Endothelial cell of umbilical vein (primary cell): ENCODE measurements around the gene TEX53. TPM values are rescaled to one million over a fixed set of nuclear protein-coding genes. Genes with fewer than 3 reads are reported as not detected.

Experiments
- BruUV-seq: library from RNA; stranded (reverse); fragments of 400-500 nt; replicated peaks from 2 replicates; lab custom pipeline; 2021; lab: Mats Ljungman, UMichigan
- CTCF ChIA-PET: fragments of 300-600, 350-600 bp; sonication (Branson Sonifier 250); formaldehyde crosslinking; loops from one replicate; lab custom pipeline; 2021; ENCODE audit warnings: antibody characterized with exemption, inconsistent platforms; lab: Charles Lee
- POLR2A ChIA-PET: fragments of 300-600, 350-600 bp; sonication (Branson Sonifier 250); formaldehyde crosslinking; loops from one replicate; lab custom pipeline; 2021; ENCODE audit warnings: antibody characterized with exemption, inconsistent platforms; lab: Charles Lee
- DNase-seq: peaks from one replicate; pipeline ENCODE4 v3.0.0-alpha.2; 2011; ENCODE audit warnings: low read depth, low spot score
- FAIRE-seq: peaks from 2 replicates; lab custom pipeline; 2011; peaks lifted over from hg19 to GRCh38; lab: Jason Lieb, UNC
- H2AFZ ChIP-seq: 2 replicates; pipeline ENCODE4 v1.6.0; 2012; ENCODE audit warnings: low read depth, low read length, control low read depth, inconsistent platforms
- H3K27ac ChIP-seq: 2 replicates; pipeline ENCODE4 v1.5.1; 2011; ENCODE audit warnings: low read depth, mild to moderate bottlenecking, control low read depth, low read length, moderate library complexity; ENCODE audit not compliant: insufficient read depth
- H3K27me3 ChIP-seq, 2 experiments: 2 replicates each; pipeline versions ENCODE4 v1.6.0 to v1.6.1; 2011; ENCODE audit warnings: low read length in 2 of 2, mixed read lengths in 1 of 2; ENCODE audit not compliant: control insufficient read depth in 2 of 2, insufficient read depth in 2 of 2
- H3K36me3 ChIP-seq, 2 experiments: 2 replicates in 1 of 2; 3 replicates in 1 of 2; pipeline ENCODE4 v1.5.1; 2011; ENCODE audit warnings: low read length in 2 of 2, mild to moderate bottlenecking in 1 of 2, moderate library complexity in 1 of 2; ENCODE audit not compliant: control insufficient read depth in 2 of 2, insufficient read depth in 2 of 2; ENCODE audit errors: extremely low read depth in 1 of 2
- H3K4me1 ChIP-seq: 3 replicates; pipeline ENCODE4 v1.5.1; 2011; ENCODE audit warnings: mild to moderate bottlenecking, low read length; ENCODE audit not compliant: control insufficient read depth, insufficient read depth; ENCODE audit errors: extremely low read depth
- H3K4me2 ChIP-seq: 2 replicates; pipeline ENCODE4 v1.6.1; 2011; ENCODE audit warnings: low read length, control low read depth, mixed read lengths; ENCODE audit not compliant: insufficient read depth
- H3K4me3 ChIP-seq, 3 experiments: fragments of 200-600 bp in 1 of 3; sonication (generic), shearing (Covaris generic) in 1 of 3; replicated peaks in 1 of 3; 2 replicates each; pipeline ENCODE4 v1.5.1; 2011 to 2016; ENCODE audit warnings: control low read depth in 3 of 3, low read length in 3 of 3, mild to moderate bottlenecking in 2 of 3, inconsistent platforms in 1 of 3, low read depth in 1 of 3, moderate library complexity in 1 of 3; ENCODE audit not compliant: insufficient read depth in 1 of 3
- H3K79me2 ChIP-seq: 2 replicates; pipeline ENCODE4 v1.6.0; 2012; ENCODE audit warnings: low read length, inconsistent platforms; ENCODE audit not compliant: control insufficient read depth, insufficient read depth
- H3K9ac ChIP-seq: replicated peaks from 2 replicates; pipeline ENCODE3; 2011; ENCODE audit warnings: low read length, control low read depth; ENCODE audit not compliant: insufficient read depth; ENCODE audit errors: extremely low read depth
- H3K9me1 ChIP-seq: replicated peaks from 3 replicates; pipeline ENCODE4 v1.6.0; 2011; ENCODE audit warnings: mild to moderate bottlenecking, low read length; ENCODE audit not compliant: control insufficient read depth, insufficient read depth; ENCODE audit errors: extremely low read depth
- H3K9me3 ChIP-seq: replicated peaks from 2 replicates; pipeline ENCODE4 v1.5.1; 2012; ENCODE audit warnings: low read length, inconsistent platforms; ENCODE audit not compliant: control insufficient read depth, insufficient read depth
- H4K20me1 ChIP-seq: replicated peaks from 2 replicates; pipeline ENCODE3; 2011; ENCODE audit warnings: mild to moderate bottlenecking, low read length; ENCODE audit not compliant: control insufficient read depth, insufficient read depth; ENCODE audit errors: extremely low read depth
- CTCF ChIP-seq, 2 donors: IDR thresholded peaks; 1 replicate in 1 of 2; 2 replicates in 1 of 2; pipeline ENCODE4 v1.5.1; 2011; ENCODE audit warnings: low read length in 2 of 2, mild to moderate bottlenecking in 2 of 2, moderate library complexity in 2 of 2, control low read depth in 1 of 2, inconsistent platforms in 1 of 2, low read depth in 1 of 2; ENCODE audit not compliant: insufficient read depth in 1 of 2; ENCODE audit errors: extremely low read depth in 1 of 2
- EZH2 ChIP-seq: IDR thresholded peaks from 2 replicates; pipeline ENCODE4 v1.6.1; 2012; ENCODE audit warnings: borderline replicate concordance, low read depth, mild to moderate bottlenecking, moderate library complexity, low read length, inconsistent platforms; ENCODE audit not compliant: severe bottlenecking
- FOS ChIP-seq: IDR thresholded peaks from 2 replicates; pipeline ENCODE4 v1.6.1; 2011; ENCODE audit warnings: mild to moderate bottlenecking, low read length, moderate library complexity, borderline replicate concordance; ENCODE audit not compliant: insufficient read depth
- GATA2 ChIP-seq: IDR thresholded peaks from 2 replicates; pipeline ENCODE4 v1.7.0; 2011; ENCODE audit warnings: low read depth, mild to moderate bottlenecking, moderate library complexity, mixed read lengths, low read length; ENCODE audit not compliant: insufficient read length, insufficient read depth
- JUN ChIP-seq: IDR thresholded peaks from 2 replicates; pipeline ENCODE4 v1.6.1; 2011; ENCODE audit warnings: borderline replicate concordance, low read depth; ENCODE audit not compliant: insufficient read length, insufficient read depth
- MYC ChIP-seq: IDR thresholded peaks from one replicate; pipeline ENCODE4 v1.6.1; 2011; ENCODE audit warnings: mild to moderate bottlenecking, low read depth, low read length
- POLR2A ChIP-seq: IDR thresholded peaks from 2 replicates; pipeline ENCODE4 v1.6.1; 2012; ENCODE audit warnings: low read depth, mild to moderate bottlenecking, control low read depth, low read length
- POLR2AphosphoS5 ChIP-seq: IDR thresholded peaks from 2 replicates; pipeline ENCODE4 v1.6.1; 2012; ENCODE audit warnings: low read depth, mild to moderate bottlenecking, control low read depth, low read length, moderate library complexity; ENCODE audit not compliant: insufficient read depth
- dilution Hi-C: fragments of 300-500 bp; cut with MboI; formaldehyde crosslinking; loops from one replicate; pipeline ENCODE4 v1.15.0; 2019; ENCODE audit warnings: low sequenced_read_pairs; ENCODE audit not compliant: extremely low pct_ligation_motif_present
- intact Hi-C: fragments of 100-400 bp; cut with micrococcal nuclease; formaldehyde crosslinking; loops from one replicate; pipeline ENCODE4 v1.10.0; 2022
- polyA plus RNA-seq, 4 experiments: library from polyadenylated mRNA; depleted of rRNA in 3 of 4; stranded (reverse) in 3 of 4; unstranded in 1 of 4; fragments of >200 nt; gene quantifications; 2 replicates each; pipeline versions ENCODE4 v1.2.1 to v1.2.3, GENCODE V29; 2011 to 2012; ENCODE audit warnings: missing spikeins in 1 of 4
- total RNA-seq: library from RNA; stranded (reverse); gene quantifications from 2 replicates; pipeline ENCODE4 v1.2.3, GENCODE V29; 2021
- TF ChIP-seq, protein P1 (sequence below): IDR thresholded peaks from 2 replicates; pipeline ENCODE4 v1.6.1; 2011; ENCODE audit not compliant: insufficient read depth, insufficient read length

TEX53 gene
- total and polyA plus RNA-seq, 2 donors (not counting 3 experiments of a cell fraction or from before 2014, with no cell fraction given), result not detected

- TF ChIP-seq EZH2 (no peak), POLR2A (no peak), JUN (no peak), FOS (no peak), CTCF (IDR thresholded peaks at IDR 0.05; ENCODE audit: extremely low read depth in 1 of 2, insufficient read depth in 1 of 2, low read depth in 1 of 2, low read length in 2 of 2) (no peak), POLR2AphosphoS5 (no peak), GATA2 (no peak), MYC (no peak)
- TF ChIP-seq, protein P1, sequence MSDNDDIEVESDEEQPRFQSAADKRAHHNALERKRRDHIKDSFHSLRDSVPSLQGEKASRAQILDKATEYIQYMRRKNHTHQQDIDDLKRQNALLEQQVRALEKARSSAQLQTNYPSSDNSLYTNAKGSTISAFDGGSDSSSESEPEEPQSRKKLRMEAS, result no peak
- Histone ChIP-seq H3K4me2 (no peak overlapping the region), H3K36me3 (peaks cover 0 to 12% of the 10 kb centered on the region in 2 experiments), H2AFZ (no peak overlapping the region), H3K27me3 (no peaks in the 10 kb centered on the region), H3K27ac (no peak overlapping the region), H3K4me1 (no peaks in the 10 kb centered on the region), H4K20me1 (no peaks in the 10 kb centered on the region), H3K9ac (no peak overlapping the region), H3K9me3 (no peaks in the 10 kb centered on the region), H3K9me1 (no peaks in the 10 kb centered on the region), H3K4me3 (no peak overlapping the region), H3K79me2 (no peaks in the 10 kb centered on the region)
- ChIA-PET POLR2A (no interaction called here), CTCF (interaction anchor here (1.7 kb wide), 1 partner anchor 15 kb away, joined by 6 read pairs; no protein-coding TSS in a partner anchor)
- intact Hi-C loops (no loop called here), dilution Hi-C loops (no loop called here)
- FAIRE-seq, result no peak
- no peak for DNase-seq
- BruUV-seq, result no TSS peak
Measured at GRCh38 chr9:114638404-114638803, 19.2 kb downstream of the TEX53 start.
